GM21529 (cell line): ENCODE results near the gene GPR157.
A peak's percentile ranks its signal among the peaks of the same experiment; 100 is the strongest.
"Not testable (repeated sequence)": the region's sequence is repeated elsewhere in the genome, so short reads cannot be mapped to it uniquely, and the experiment has no call there.

Experiments
- ATAC-seq: cut with Tn5 transposase; IDR thresholded peaks from one replicate; pipeline ENCODE4 v1.9.1; 2021; ENCODE audit not compliant: unreplicated experiment

GPR157 gene

GRCh38 chr1:9128520-9129265 lies at the start of gene GPR157:
Gene GPR157 (minus strand): TSS chr1:9129102. CDS start chr1:9129027, 75 bp downstream.
- peak; percentile 52 for ATAC-seq

DNA sequence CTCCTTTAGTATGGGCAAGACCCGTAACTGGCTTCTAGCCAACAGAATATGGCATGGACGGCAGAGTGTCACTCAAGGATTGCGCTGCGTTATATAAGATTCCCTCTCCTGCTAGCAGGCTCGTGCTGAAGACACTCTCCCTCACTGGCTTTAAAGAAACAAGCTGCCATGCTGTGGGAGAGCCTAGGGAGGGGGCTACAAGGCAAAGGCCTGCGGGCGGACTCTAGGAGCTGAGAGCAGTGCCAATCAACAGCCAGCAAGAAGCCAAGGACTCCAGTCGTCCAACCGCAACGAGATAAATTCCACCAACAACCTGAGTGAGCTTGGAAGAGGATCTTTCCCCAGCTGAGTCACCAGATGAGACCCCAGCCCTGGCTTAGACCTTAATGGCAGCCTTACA lies 45.9 kb upstream of the GPR157 start:
- no peak for ATAC-seq

DNA sequence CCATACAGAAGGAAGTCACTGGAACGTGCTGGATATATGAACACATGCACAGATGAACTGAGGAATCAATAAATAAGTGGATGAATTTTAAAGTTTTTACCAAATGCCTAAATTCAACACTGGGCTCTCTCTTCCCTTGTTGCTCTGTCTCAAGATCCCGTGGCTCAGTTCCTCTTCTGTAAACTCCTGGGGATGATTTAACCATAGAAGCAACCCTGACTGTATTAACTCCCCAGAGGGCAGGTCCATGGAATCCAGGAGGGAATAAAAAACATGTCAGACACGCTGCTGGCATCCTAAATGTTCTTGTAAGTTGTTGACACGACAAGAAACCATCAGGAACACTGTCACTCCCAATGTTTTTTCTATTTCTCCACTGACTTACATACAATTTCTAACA lies 45.3 kb upstream of the GPR157 start:
- ATAC-seq: no peak

- no peak for ATAC-seq
These were observed 40.8 kb upstream of the GPR157 start for GRCh38 chr1:9169601-9170137.

- no peak for ATAC-seq
These were observed 38.7 kb upstream of the GPR157 start for GRCh38 chr1:9167638-9168037.

GRCh38 chr1:9166289-9167235 lies 37.7 kb upstream of the GPR157 start:
- no peak for ATAC-seq

GRCh38 chr1:9165396-9165795 lies 36.5 kb upstream of the GPR157 start:
- ATAC-seq: no peak

GRCh38 chr1:9164919-9165318 lies 36.0 kb upstream of the GPR157 start:
- ATAC-seq: no peak

DNA sequence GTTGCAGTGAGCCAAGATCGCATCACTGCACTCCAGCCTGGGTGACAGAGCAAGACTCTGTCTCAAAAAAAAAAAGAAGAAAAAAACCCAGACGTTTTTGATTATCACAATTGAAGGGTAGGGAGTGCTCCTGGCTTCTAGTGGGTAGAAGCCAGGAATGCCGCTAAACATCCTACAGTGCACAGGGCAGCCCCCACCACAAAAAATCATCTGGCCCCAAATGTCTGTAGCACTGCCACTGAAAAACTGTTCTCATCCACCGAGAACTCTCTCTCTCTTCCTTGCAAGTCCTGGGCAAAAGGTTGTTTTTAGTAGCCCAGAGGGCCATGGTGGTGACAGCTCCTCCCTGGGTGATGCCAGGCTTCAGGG lies 35.6 kb upstream of the GPR157 start:
- ATAC-seq: no peak

DNA sequence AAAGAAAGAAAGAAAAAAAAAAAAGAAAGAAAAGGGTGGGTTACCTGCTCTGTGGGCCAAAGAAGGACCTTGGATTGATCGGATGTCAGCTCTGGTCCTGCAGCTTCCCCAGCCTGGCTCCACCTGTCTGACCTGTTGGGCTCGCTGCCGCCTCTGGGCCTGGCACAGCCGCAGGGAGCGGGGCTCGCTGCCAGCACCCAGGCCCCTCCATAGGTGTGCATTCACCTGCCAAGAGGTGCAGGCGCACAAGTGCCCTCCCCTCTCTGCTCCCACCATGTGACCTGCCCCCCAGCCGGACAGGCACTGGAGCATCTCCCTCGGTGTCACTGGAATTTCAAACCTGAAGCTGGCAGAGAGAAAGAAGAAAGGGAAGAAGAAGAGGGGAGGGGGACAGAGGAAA lies 33.1 kb upstream of the GPR157 start:
- no peak for ATAC-seq

DNA sequence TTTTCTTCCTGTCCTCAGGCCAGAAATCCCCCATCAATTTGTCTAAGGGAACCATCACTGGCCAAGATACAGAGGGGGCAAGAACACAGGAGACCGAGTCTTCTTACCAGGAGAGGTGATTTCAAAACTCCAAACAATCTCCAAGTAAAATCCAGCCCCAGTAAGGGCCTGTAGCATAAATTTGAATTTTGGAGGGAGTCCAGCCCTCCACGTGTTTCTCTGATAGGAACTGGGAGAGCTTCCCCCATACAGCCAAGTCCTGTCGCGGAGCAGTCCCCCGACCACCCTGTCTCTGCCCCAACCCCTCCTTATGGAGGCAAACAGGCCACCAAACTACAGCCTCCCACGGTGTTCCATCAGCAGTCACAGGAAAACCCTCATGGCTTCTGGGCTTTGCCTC lies 32.4 kb upstream of the GPR157 start:
- ATAC-seq: no peak

- ATAC-seq: no peak
These were observed 31.3 kb upstream of the GPR157 start for GRCh38 chr1:9160079-9160717.

GRCh38 chr1:9155879-9156278 lies 27.0 kb upstream of the GPR157 start:
- no peak for ATAC-seq

DNA sequence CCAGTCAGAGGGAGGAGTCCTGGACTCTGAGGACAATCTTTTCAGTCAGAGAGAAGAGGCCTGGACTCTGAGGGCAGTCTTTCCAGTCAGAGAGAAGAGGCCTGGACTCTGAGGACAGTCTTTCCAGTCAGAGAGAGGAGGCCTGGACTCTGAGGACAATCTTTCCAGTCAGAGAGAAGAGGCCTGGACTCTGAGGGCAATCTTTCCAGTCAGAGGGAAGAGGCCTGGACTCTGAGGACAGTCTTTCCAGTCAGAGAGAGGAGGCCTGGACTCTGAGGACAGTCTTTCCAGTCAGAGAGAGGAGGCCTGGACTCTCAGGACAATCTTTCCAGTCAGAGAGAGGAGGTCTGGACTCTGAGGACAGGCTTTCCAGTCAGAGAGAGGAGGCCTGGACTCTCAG lies 26.5 kb upstream of the GPR157 start:
- ATAC-seq: not testable (repeated sequence)

DNA sequence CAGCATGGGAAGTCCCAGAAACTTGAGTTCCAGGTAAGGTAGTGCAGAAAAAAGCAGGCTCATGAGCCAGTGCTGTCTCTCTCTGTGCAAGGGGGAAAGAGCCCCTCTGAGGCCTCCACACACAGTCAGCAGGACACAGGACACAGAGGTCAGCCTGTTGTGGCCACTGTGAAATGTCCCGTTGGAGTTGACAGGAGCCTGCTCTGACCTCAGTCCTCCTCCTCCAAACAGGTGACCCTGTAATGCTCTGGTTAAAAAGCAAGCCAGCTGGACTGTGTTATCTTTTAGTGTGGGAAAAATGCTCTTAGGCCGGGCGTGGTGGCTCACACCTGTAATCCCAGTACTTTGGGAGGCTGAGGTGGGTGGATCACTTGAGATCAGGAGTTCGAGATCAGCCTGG lies 24.2 kb upstream of the GPR157 start:
- ATAC-seq: no peak

- no peak for ATAC-seq
These were observed 23.6 kb upstream of the GPR157 start for GRCh38 chr1:9152535-9152934.

DNA sequence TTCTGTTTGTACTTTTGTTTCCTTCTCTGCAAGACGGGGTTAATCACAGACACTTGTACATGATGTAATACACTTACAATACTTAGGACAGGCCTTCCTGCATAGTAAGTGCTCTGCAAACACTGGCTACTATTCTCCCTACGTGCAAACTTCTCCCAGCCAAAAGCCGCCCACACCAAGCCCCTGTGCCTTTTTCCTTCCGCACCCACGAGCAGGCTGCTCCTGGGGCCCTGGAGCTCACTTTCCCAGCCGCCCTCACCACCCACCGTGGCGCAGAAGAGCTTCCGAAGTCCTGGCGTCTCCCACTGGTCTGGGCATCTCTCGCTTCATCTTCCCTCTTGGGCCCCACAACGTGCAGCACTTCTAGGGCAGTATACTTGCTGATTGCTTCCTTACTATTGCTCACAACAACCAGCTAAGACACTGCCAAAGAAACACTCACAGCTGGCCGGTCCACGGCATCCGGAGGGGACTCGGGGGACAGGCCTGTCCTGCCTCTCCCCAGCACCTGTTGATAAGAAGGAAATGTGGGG lies 22.5 kb upstream of the GPR157 start:
- ATAC-seq: no peak

GRCh38 chr1:9150582-9151327 lies 21.9 kb upstream of the GPR157 start:
- ATAC-seq: no peak

GRCh38 chr1:9149837-9150581 lies 21.1 kb upstream of the GPR157 start:
- ATAC-seq: no peak

DNA sequence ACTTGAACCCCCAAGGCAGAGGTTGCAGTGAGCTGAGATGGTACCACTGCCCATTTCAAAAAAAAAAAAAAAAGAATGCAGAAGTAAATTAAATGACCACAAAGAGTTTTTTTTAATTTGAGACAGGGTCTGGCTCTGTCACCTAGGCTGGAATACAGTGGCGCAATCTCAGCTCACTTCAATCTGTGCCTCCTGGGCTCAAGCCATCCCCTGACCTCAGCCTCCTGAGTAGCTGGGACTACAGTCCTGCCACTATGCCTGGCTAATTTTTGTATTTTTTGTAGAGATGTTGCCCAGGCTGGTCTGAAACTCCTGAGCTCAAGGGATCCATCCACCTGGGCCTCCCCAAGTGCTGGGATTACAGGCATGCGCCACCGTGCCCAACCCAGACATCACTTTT lies 20.2 kb upstream of the GPR157 start:
- ATAC-seq: no peak
